Activated CD8-positive, alpha-beta T cell treated with anti-CD3 and anti-CD28 coated beads for 36 hours (primary cell): Measurements from ENCODE around the gene MPC1. TPM values are rescaled to one million over a fixed set of nuclear protein-coding genes. Genes with fewer than 3 reads are reported as not detected.

Experiments
- ATAC-seq: fragments of 200-7000 bp; cut with Tn5 transposase; one replicate; pipeline ENCODE4 v1.10.0; 2021; ENCODE audit warnings: mild to moderate bottlenecking, moderate library complexity
- CTCF ChIA-PET: fragments of 350-600 bp; sonication (Branson Sonifier 250); formaldehyde crosslinking; loops from one replicate; lab custom pipeline; 2021; ENCODE audit warnings: antibody characterized with exemption; lab: Charles Lee
- POLR2A ChIA-PET: fragments of 350-600 bp; sonication (Branson Sonifier 250); formaldehyde crosslinking; loops from one replicate; lab custom pipeline; 2021; ENCODE audit warnings: antibody characterized with exemption; lab: Charles Lee
- DNase-seq: peaks from one replicate; pipeline ENCODE4 v3.0.0-alpha.2; 2020
- H3K27ac Mint-ChIP-seq: one replicate; pipeline ENCODE4 v1.8.0; 2021; ENCODE audit warnings: mild to moderate bottlenecking, mixed read lengths
- H3K27me3 Mint-ChIP-seq: one replicate; pipeline ENCODE4 v1.8.0; 2021; ENCODE audit warnings: mixed read lengths
- H3K36me3 Mint-ChIP-seq: one replicate; pipeline ENCODE4 v1.8.0; 2021; ENCODE audit warnings: low read depth, mixed read lengths
- H3K4me1 Mint-ChIP-seq: one replicate; pipeline ENCODE4 v1.8.0; 2021; ENCODE audit warnings: low read depth, mixed read lengths
- H3K4me3 Mint-ChIP-seq: one replicate; pipeline ENCODE4 v1.8.0; 2021; ENCODE audit warnings: mild to moderate bottlenecking, moderate library complexity, mixed read lengths
- H3K9me3 Mint-ChIP-seq: one replicate; pipeline ENCODE4 v1.8.0; 2021; ENCODE audit warnings: mixed read lengths
- intact Hi-C: fragments of 100-400 bp; cut with micrococcal nuclease; formaldehyde crosslinking; loops from one replicate; pipeline ENCODE4 v1.10.0; 2022
- total RNA-seq, 2 experiments: library from RNA; stranded (reverse); gene quantifications; one replicate each; pipeline ENCODE4 v1.2.3, GENCODE V29; 2021
- TF ChIP-seq, protein P1 (sequence below): fragments of 200-600 bp; IDR thresholded peaks from one replicate; pipeline ENCODE4 v1.8.0; 2022; ENCODE audit warnings: antibody characterized with exemption, mild to moderate bottlenecking

MPC1 gene
- total RNA-seq, 2 experiments from 2014 or later, result 17.4 to 20.3 TPM

DNA sequence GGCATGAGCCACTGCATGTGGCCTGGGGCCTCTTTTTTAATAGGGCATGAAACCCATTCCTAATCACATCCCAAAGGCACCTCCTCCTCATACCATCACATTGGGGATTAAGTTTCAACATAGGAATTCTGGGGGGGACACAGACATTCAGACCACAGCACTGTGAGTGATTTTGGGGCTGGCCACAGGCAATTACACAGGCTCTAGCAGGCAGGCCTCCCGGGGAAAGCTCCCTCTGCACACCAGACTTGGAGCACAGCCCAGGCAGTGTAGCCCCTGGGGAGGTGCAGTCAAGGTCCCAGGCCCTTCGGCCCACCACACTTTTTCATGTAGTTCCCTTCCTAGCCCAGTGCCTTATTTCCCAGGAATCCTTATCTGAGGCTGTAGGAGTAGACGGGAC, 45.9 kb downstream of the MPC1 start:
- DNase-seq (no peak), ATAC-seq (no peak)
- intact Hi-C loops, result no loop called here
- ChIA-PET POLR2A (interaction anchor here (1.1 kb wide), 1 partner anchor 24 kb away, joined by 4 read pairs; no protein-coding TSS in a partner anchor), CTCF (interaction anchor here (2.3 to 3.2 kb wide), 2 partner anchors 24 to 44 kb away, joined by 9 to 11 read pairs; no protein-coding TSS in a partner anchor)
- H3K27me3 Mint-ChIP-seq, result no peaks in the 10 kb centered on the region
- TF ChIP-seq, protein P1, sequence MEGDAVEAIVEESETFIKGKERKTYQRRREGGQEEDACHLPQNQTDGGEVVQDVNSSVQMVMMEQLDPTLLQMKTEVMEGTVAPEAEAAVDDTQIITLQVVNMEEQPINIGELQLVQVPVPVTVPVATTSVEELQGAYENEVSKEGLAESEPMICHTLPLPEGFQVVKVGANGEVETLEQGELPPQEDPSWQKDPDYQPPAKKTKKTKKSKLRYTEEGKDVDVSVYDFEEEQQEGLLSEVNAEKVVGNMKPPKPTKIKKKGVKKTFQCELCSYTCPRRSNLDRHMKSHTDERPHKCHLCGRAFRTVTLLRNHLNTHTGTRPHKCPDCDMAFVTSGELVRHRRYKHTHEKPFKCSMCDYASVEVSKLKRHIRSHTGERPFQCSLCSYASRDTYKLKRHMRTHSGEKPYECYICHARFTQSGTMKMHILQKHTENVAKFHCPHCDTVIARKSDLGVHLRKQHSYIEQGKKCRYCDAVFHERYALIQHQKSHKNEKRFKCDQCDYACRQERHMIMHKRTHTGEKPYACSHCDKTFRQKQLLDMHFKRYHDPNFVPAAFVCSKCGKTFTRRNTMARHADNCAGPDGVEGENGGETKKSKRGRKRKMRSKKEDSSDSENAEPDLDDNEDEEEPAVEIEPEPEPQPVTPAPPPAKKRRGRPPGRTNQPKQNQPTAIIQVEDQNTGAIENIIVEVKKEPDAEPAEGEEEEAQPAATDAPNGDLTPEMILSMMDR, result no peak
- peaks cover 35% of the 10 kb centered on the region for H3K36me3 Mint-ChIP-seq
- peaks cover 50% of the 10 kb centered on the region for H3K4me1 Mint-ChIP-seq
- no peaks in the 10 kb centered on the region for H3K9me3 Mint-ChIP-seq
- no peak overlapping the region for H3K27ac Mint-ChIP-seq
- H3K4me3 Mint-ChIP-seq, result no peak overlapping the region

DNA sequence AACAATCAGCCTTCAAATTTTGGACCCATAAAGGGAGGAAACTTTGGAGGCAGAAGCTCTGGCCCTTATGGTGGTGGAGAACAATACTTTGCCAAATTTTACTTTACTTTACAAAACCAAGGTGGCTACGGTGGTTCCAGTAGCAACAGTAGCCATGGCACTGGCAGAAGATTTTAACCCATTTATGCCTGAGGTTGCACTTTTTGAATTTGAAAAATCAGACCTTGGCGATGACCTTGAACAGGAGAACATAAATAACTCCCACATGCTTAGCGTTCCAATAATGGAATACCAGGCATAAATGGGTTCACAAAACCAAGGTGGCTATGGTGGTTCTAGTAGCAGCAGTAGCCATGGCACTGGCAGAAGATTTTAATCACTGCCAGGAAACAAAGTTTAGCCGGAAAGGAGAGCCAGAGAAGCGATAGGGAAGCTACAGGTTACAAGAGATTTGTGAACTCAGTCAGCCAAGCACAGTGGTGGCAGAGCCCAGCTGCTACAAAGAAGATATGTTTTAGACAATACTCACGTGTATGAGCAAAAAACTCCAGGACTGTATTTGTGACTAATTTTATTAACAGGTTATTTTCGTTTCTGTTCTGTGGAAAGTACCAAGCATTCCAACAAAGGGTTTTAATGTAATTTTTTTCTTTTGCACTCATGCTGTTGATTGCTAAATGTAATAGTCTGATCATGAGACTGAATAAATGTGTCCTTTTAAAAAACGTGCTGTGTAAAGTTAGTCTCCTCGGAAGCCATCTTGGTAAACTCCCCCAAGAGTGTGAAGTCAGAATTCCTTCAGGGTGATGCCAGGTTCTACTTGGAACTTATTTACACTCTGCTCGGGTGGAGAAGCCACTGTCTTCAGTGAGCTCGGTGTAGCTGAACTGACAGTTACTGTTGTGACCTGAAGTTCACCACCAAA, 47.1 kb downstream of the MPC1 start:
- Mint-ChIP-seq H3K36me3 (peaks cover 32% of the 10 kb centered on the region), H3K4me1 (peaks cover 51% of the 10 kb centered on the region)

DNA sequence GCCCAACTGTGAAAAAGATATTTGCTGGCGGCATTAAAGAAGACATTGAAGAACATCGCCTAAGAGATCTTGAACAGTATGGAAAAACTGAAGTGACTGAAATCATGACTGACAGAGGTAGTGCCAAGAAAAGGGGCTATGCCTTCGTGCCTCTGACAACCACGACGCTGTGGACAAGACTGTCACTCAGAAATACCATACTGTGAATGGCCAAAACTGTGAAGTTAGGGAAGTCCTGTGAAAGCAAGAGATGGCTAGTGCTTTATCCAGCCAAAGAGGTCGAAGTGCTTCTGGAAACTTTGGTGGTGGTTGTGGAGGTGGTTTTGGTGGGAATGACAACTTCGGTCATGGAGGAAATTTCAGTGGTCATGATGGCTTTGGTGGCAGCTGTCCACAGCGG, 47.9 kb downstream of the MPC1 start:
- TF ChIP-seq, protein P1, result no peak
- no peak overlapping the region for H3K4me3 Mint-ChIP-seq
- POLR2A ChIA-PET, result interaction anchor here (1.4 kb wide), 1 partner anchor 8 kb away, joined by 11 read pairs; the partner anchor contains the start of gene SFT2D1

More for the DNA sequence above, 47.1 kb downstream of the MPC1 start:
- Mint-ChIP-seq H3K27ac (no peak overlapping the region), H3K4me3 (no peak overlapping the region), H3K9me3 (no peaks in the 10 kb centered on the region), H3K27me3 (no peaks in the 10 kb centered on the region)
- ATAC-seq (no peak), DNase-seq (no peak)
- ChIA-PET CTCF (interaction anchor here (3.2 kb wide), 1 partner anchor 46 kb away, joined by 11 read pairs; no protein-coding TSS in a partner anchor), POLR2A (no interaction called here)
- TF ChIP-seq, protein P1, result no peak
- intact Hi-C loops, result no loop called here

DNA sequence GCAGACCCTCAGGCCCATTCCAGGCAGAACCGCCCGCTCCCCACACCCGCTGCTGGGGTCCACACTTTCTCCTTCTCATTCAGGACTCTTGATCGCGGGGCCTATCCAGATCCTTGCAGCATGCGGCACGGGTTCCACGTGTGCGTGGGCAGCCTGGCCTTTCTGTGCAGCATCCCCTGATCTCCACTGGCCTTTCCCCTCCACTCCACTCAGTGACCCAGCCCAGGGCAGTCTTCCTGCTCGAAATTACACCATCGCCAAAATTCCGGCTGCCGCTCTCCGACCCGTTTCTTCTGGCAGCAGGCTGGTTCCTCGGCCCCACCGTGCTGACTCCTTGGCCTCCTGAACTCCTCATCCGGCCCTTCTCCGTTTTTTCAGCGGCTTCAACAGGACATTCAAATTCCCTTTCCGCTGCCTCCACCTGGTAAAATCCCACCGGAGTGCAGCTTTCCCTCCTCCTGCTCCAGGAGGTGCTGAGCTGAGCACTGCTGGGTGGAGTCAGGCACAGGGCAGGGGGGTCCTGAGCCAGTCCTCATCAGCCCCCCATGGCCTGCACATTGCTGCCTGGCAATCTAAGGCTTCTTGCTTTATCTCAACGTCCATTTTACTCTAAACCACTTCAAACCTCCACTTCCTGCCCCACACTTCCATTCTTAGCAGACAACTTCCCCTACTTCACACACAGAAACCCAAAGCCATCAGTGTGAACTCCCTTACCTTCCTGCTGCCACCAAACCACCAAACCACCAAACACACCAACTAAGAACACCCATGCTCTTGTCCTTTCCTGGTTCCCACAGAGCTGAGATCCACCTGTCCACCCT, 49.4 kb downstream of the MPC1 start:
- CTCF ChIA-PET, result interaction anchor here (0.7 to 1.3 kb wide), 5 partner anchors 11 to 68 kb away, joined by 3 to 7 read pairs (median 3); no protein-coding TSS in a partner anchor
- ATAC-seq, result peak; percentile 90

More for the DNA sequence above, 47.9 kb downstream of the MPC1 start:
- ATAC-seq (no peak), DNase-seq (no peak)
- Mint-ChIP-seq H3K36me3 (peaks cover 32% of the 10 kb centered on the region), H3K9me3 (no peaks in the 10 kb centered on the region), H3K27ac (no peak overlapping the region), H3K4me1 (peaks cover 53% of the 10 kb centered on the region), H3K27me3 (no peaks in the 10 kb centered on the region)
- CTCF ChIA-PET, result interaction anchor here (1.1 to 3.2 kb wide), 2 partner anchors 46 to 49 kb away, joined by 3 to 11 read pairs; no protein-coding TSS in a partner anchor
- intact Hi-C loops, result no loop called here

More for the DNA sequence above, 49.4 kb downstream of the MPC1 start:
- intact Hi-C loops, result no loop called here
- peaks cover 53% of the 10 kb centered on the region for H3K4me1 Mint-ChIP-seq
- POLR2A ChIA-PET, result interaction anchor here (1.4 kb wide), 1 partner anchor 9 kb away, joined by 11 read pairs; the partner anchor contains the start of gene SFT2D1
- H3K4me3 Mint-ChIP-seq, result peak overlapping the region; percentile 46
- H3K27ac Mint-ChIP-seq, result peak overlapping the region; percentile 52
- no peaks in the 10 kb centered on the region for H3K27me3 Mint-ChIP-seq
- peaks cover 32% of the 10 kb centered on the region for H3K36me3 Mint-ChIP-seq
- no peaks in the 10 kb centered on the region for H3K9me3 Mint-ChIP-seq
- DNase-seq, result peak; percentile 57
- TF ChIP-seq, protein P1, result no peak
